ENCODE results near the gene KCNN1.
"Not testable (repeated sequence)": the region's sequence is repeated elsewhere in the genome, so short reads cannot be mapped to it uniquely, and the experiment has no call there.

The KCNN1 gene

DNA sequence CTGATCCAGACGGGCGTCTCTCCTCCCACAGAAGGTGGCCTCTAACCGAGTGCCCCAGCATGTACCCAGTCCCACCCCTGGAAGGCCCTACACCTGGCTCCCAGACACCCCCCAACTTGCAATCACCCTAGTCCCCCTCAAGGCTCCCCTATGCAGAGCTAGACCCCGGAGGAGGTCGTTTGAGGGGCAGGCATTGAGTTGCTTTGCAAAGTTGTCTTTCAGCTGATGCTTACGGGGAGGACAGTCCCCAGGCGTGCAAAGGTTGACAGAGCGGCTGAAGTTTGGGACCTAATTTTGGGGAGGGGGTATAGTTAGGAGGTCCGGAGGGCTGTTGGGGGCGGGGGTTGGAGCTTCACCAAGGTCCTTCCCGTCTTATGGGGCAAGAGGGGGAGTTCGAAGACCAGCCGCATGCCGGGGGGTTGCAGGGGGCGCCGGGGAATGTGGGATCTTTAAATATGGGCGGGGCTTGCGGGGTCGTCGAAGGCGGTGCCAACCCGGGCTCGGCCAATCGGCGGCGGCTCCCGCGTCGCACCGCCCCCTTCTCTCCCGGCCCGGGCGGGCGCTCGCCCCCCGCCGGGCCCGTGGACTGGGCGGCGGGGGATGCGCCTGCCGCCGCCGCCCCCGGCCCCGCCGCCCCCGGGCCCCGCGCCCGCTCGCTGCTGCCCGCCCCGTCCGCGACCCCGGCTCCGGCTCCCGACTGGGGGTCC, at the start of gene KCNN1:
Gene KCNN1 (plus strand): TSS at position 558 of the 707 bp plus-strand sequence. CDS start 6,782 bp downstream, outside the sequence.
- Histone ChIP-seq H3K4me1 (ENCODE audit: control insufficient read depth, low read depth, low read length) (peaks cover 10% of the 10 kb centered on the region), H3K27ac (ENCODE audit: low read length) (no peak within 1 kb of the TSS), H3K27me3 (ENCODE audit: control insufficient read depth, insufficient read depth, low read length) (peaks cover 16% of the 10 kb centered on the region), H3K36me3 (ENCODE audit: control insufficient read depth, low read depth, low read length) (no peaks in the 10 kb centered on the region), H3K9ac (ENCODE audit: low read length) (no peak within 1 kb of the TSS), H3K9me3 (ENCODE audit: control insufficient read depth, low read depth, low read length) (no peaks in the 10 kb centered on the region), H3K4me3 (ENCODE audit: low read length) (peak within 1 kb of the TSS; percentile 56)

DNA sequence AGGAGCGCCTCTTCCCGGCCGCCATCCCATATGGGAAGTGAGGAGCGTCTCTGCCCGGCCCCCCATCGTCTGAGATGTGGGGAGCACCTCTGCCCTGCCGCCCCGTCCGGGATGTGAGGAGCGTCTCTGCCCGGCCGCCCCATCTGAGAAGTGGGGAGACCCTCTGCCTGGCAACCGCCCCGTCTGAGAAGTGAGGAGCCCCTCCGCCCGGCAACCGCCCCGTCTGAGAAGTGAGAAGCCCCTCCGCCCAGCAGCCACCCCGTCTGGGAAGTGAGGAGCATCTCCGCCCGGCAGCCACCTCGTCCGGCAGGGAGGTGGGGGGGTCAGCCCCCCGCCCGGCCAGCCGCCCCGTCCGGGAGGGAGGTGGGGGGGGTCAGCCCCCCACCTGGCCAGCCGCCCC, 48.8 kb upstream of the KCNN1 start:
- H3K9me3 ChIP-seq (ENCODE audit: control insufficient read depth, low read depth, low read length), result not testable (repeated sequence)

DNA sequence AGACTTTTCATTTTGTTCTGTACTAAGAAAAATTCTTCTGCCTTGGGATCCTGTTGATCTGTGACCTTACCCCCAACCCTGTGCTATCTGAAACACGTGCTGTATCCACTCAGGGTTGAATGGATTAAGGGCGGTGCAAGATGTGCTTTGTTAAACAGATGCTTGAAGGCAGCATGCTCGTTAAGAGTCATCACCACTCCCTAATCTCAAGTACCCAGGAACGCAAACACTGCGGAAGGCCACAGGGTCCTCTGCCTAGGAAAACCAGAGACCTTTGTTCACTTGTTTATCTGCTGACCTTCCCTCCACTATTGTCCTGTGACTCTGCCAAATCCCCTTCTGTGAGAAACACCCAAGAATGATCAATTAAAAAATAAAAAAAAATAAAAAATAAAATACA, 47.8 kb upstream of the KCNN1 start:
- not testable (repeated sequence) for H3K27me3 ChIP-seq (ENCODE audit: control insufficient read depth, insufficient read depth, low read length); H3K27ac ChIP-seq (ENCODE audit: low read length); H3K36me3 ChIP-seq (ENCODE audit: control insufficient read depth, low read depth, low read length); H3K4me3 ChIP-seq (ENCODE audit: low read length); H3K9me3 ChIP-seq (ENCODE audit: control insufficient read depth, low read depth, low read length); H3K4me1 ChIP-seq (ENCODE audit: control insufficient read depth, low read depth, low read length); H3K9ac ChIP-seq (ENCODE audit: low read length)

More for the DNA sequence above, 48.8 kb upstream of the KCNN1 start:
- not testable (repeated sequence) for H3K4me1 ChIP-seq (ENCODE audit: control insufficient read depth, low read depth, low read length); H3K27me3 ChIP-seq (ENCODE audit: control insufficient read depth, insufficient read depth, low read length); H3K27ac ChIP-seq (ENCODE audit: low read length); H3K9ac ChIP-seq (ENCODE audit: low read length); H3K36me3 ChIP-seq (ENCODE audit: control insufficient read depth, low read depth, low read length); H3K4me3 ChIP-seq (ENCODE audit: low read length)

DNA sequence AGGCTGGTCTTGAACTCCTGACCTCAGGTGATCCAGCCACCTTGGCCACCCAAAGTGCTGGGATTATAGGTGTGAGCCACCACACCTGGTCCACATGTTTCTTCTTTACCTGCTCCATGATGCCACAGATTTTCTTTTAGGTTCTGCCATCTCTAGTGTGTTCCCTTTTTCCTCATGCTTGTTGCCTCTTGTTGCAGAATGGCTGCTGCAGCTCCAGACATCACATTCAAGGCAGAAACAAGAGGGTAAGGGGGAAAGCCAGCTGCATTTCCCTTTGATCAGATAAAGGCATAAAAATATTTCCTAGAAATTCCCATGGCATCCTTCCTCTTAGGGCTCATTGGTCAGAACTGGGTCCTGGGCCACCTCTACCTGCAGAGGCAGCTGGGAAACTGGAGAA, 46.4 kb upstream of the KCNN1 start:
- Histone ChIP-seq H3K36me3 (ENCODE audit: control insufficient read depth, low read depth, low read length) (no peaks in the 10 kb centered on the region), H3K4me1 (ENCODE audit: control insufficient read depth, low read depth, low read length) (no peaks in the 10 kb centered on the region), H3K4me3 (ENCODE audit: low read length) (no peak overlapping the region), H3K9ac (ENCODE audit: low read length) (no peak overlapping the region), H3K27me3 (ENCODE audit: control insufficient read depth, insufficient read depth, low read length) (no peaks in the 10 kb centered on the region), H3K27ac (ENCODE audit: low read length) (no peak overlapping the region), H3K9me3 (ENCODE audit: control insufficient read depth, low read depth, low read length) (peaks cover 6% of the 10 kb centered on the region)

DNA sequence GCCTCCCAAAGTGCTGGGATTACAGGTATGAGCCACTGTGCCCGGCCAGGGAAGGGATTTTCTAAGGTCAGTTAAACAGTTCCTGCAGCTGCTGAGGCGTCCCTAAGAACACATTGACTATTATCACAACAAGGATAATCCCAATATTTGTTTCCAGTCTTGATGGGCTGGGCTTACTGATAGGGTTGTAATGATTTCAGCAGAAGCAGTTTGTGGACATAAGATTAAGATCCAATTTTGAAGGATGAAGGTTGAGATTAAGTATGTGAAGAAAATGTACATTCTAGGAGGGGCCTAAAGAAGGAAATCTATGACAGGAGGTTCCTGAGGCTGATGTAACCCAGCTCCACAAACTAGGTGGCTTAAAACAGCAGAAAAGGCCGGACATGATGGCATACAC, 44.8 kb upstream of the KCNN1 start:
- H3K27me3 ChIP-seq (ENCODE audit: control insufficient read depth, insufficient read depth, low read length), result no peaks in the 10 kb centered on the region
- no peak overlapping the region for H3K9ac ChIP-seq (ENCODE audit: low read length)
- no peak overlapping the region for H3K4me3 ChIP-seq (ENCODE audit: low read length)
- H3K27ac ChIP-seq (ENCODE audit: low read length), result no peak overlapping the region
- no peaks in the 10 kb centered on the region for H3K4me1 ChIP-seq (ENCODE audit: control insufficient read depth, low read depth, low read length)
- H3K36me3 ChIP-seq (ENCODE audit: control insufficient read depth, low read depth, low read length), result no peaks in the 10 kb centered on the region
- peaks cover 1% of the 10 kb centered on the region for H3K9me3 ChIP-seq (ENCODE audit: control insufficient read depth, low read depth, low read length)

DNA sequence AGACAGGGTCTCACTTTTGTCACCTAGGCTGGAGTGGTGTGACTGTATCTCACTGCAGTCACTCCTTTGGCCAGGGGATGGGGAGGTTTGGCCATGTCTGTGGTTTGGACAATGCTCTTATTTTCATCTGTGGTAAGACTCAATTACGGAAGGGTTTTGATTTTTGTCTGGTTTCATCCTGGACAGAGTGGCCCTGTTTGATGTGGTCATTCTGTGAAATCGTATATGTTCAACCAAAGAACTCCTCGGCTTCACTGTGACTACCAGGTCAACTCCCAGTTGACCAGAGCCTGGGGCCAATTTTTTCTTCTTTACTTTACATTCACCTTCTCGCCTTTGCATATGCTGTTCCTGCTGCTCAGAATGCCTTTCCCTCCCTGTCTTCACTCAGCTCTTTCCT, 40.9 kb upstream of the KCNN1 start:
- Histone ChIP-seq H3K27me3 (ENCODE audit: control insufficient read depth, insufficient read depth, low read length) (no peaks in the 10 kb centered on the region), H3K9me3 (ENCODE audit: control insufficient read depth, low read depth, low read length) (no peaks in the 10 kb centered on the region), H3K4me3 (ENCODE audit: low read length) (no peak overlapping the region), H3K4me1 (ENCODE audit: control insufficient read depth, low read depth, low read length) (no peaks in the 10 kb centered on the region), H3K9ac (ENCODE audit: low read length) (no peak overlapping the region), H3K36me3 (ENCODE audit: control insufficient read depth, low read depth, low read length) (no peaks in the 10 kb centered on the region), H3K27ac (ENCODE audit: low read length) (no peak overlapping the region)

DNA sequence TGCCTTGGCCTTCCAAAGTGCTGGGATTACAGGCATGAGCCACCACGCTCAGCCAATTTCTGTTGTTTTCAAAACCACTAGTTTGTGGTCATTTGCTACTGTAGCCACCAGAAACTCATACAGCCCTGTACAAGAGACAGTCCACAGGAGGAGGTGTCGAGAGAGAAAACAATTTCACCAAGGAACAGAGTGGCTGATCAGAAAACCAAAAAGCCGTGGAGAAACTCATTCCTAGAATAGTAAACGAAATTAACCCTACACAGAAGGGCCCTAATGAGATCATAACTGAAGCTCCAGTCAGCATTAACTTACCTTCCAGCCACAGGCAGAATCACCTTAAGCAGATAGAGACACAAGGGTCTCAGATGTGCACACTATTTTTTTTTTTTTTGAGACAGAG, 37.9 kb upstream of the KCNN1 start:
- Histone ChIP-seq H3K9ac (ENCODE audit: low read length) (no peak overlapping the region), H3K4me1 (ENCODE audit: control insufficient read depth, low read depth, low read length) (peaks cover 8% of the 10 kb centered on the region), H3K27me3 (ENCODE audit: control insufficient read depth, insufficient read depth, low read length) (no peaks in the 10 kb centered on the region), H3K9me3 (ENCODE audit: control insufficient read depth, low read depth, low read length) (no peaks in the 10 kb centered on the region), H3K4me3 (ENCODE audit: low read length) (no peak overlapping the region), H3K27ac (ENCODE audit: low read length) (no peak overlapping the region), H3K36me3 (ENCODE audit: control insufficient read depth, low read depth, low read length) (no peaks in the 10 kb centered on the region)

DNA sequence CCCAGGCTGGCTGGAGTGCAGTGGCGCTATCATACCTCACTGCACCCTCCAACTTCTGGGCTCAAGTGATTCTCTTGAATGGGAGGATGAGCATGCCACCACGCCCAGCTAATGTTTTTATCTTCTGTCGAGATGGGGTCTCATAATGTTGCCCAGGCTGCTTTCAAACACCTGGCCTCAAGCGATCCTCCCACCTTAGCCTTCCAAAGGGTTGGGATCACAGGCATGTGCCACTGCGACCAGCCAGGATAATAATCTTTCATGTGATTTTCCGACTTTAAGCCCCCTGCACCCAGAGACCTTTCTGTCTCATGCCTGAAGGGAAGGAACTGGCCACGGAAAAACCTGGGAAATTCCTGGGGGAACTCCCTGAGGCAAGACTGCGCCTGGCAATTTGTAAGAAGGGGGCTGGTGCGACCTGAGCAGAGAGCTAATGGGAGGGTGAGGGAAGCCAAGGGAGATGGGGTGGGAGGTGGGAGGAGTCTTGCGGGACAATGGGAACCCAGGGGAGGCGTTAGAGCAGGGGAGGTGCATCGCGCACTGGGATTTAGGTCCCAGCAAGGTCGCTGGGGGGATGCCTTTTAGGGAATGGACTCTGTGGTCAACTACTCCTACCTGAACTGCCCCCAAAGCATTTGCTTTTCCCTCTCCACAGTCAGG, 35.2 kb upstream of the KCNN1 start:
- H3K4me3 ChIP-seq (ENCODE audit: low read length), result peak overlapping the region; percentile 96
- peak overlapping the region; percentile 13 for H3K27ac ChIP-seq (ENCODE audit: low read length)
- no peaks in the 10 kb centered on the region for H3K27me3 ChIP-seq (ENCODE audit: control insufficient read depth, insufficient read depth, low read length)
- no peaks in the 10 kb centered on the region for H3K36me3 ChIP-seq (ENCODE audit: control insufficient read depth, low read depth, low read length)
- no peaks in the 10 kb centered on the region for H3K9me3 ChIP-seq (ENCODE audit: control insufficient read depth, low read depth, low read length)
- peaks cover 8% of the 10 kb centered on the region for H3K4me1 ChIP-seq (ENCODE audit: control insufficient read depth, low read depth, low read length)
- peak overlapping the region; percentile 89 for H3K9ac ChIP-seq (ENCODE audit: low read length)

DNA sequence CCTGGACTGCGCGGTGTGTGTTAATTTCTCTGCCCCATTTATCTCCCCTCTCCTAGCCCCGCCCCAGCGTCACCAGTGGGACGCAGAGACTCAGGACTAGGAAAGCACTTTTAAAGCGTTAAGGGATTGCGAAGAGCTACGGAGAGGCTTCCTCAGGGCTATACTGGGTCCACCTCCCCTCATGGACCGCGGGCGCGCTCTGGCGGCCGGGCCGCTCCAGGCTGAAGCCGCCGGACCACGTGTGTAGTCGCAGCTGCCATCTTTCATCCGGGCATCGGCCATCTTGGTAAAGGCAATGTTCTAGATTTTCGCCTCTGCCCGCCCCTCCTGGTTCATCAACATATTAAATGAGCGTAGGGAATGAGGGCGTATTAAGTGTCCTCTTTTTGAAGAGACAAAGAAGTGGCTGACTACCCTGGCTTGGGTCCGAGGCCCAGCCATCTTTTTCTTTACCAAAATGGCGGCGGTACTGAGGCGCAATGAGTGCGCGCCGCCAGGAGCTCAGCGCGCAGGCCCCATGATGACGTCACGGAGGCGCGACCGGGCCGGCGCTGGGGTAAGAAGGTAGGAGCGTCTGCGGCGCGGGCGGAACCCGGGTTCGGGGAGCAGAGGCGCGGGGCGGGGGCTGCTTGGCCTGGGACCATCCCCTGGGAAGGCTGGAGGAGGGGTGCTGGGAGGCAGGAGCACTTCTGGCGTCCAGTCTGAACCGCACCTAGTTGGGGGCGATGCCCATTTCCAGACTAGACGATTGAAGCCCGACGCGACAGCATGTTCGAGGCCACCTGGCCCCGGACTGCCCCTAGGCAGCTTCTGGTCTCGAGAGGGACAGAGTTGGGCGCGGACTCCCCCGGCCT, 34.2 kb upstream of the KCNN1 start, which contains the start of gene CCDC124:
Gene CCDC124 (plus strand): TSS at position 531 of the 854 bp plus-strand sequence. CDS start 3,406 bp downstream, outside the sequence.
- Histone ChIP-seq H3K9me3 (ENCODE audit: control insufficient read depth, low read depth, low read length) (no peaks in the 10 kb centered on the region), H3K9ac (ENCODE audit: low read length) (peak within 1 kb of the TSS; percentile 89), H3K4me3 (ENCODE audit: low read length) (peak within 1 kb of the TSS; percentile 96), H3K4me1 (ENCODE audit: control insufficient read depth, low read depth, low read length) (peaks cover 8% of the 10 kb centered on the region), H3K27ac (ENCODE audit: low read length) (peak within 1 kb of the TSS; percentile 99), H3K36me3 (ENCODE audit: control insufficient read depth, low read depth, low read length) (no peaks in the 10 kb centered on the region), H3K27me3 (ENCODE audit: control insufficient read depth, insufficient read depth, low read length) (no peaks in the 10 kb centered on the region)

DNA sequence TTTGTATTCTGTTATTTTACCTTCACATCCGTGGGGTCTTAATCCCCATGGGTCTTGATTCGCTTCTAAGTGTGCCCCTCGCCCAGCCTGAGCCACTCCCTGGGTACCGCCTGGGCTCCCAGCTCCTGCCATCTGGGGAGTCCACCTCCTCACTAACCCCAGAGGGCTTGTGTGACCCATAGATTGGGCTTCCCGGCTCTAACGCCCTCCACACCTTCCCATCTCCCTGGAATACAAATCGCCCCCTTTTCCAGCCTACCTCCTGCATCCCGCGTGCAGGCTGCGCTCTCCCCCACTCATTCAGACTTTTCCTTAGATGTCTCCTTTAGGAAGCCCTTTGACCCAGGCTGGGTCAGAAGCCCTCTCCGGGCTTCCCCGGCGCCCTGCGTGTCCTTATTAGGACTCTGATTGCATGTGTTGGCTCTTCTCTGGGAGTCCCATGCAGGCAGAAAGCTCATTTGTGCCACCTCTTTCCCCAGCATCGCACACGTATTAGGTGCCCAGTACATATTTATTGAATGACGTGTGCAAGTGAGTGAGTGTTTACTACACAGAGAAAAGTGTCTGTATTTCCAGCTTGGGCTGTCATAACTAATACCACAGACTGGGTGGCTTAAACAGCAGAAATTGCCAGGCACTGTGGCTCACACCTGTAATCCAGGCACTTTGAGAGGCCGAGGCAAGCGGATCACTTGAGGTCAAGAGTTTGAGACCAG, 33.3 kb upstream of the KCNN1 start:
- Histone ChIP-seq H3K9ac (ENCODE audit: low read length) (peak overlapping the region; percentile 89), H3K4me3 (ENCODE audit: low read length) (peak overlapping the region; percentile 96), H3K4me1 (ENCODE audit: control insufficient read depth, low read depth, low read length) (peaks cover 8% of the 10 kb centered on the region), H3K27me3 (ENCODE audit: control insufficient read depth, insufficient read depth, low read length) (no peaks in the 10 kb centered on the region), H3K27ac (ENCODE audit: low read length) (no peak overlapping the region), H3K36me3 (ENCODE audit: control insufficient read depth, low read depth, low read length) (no peaks in the 10 kb centered on the region), H3K9me3 (ENCODE audit: control insufficient read depth, low read depth, low read length) (no peaks in the 10 kb centered on the region)

DNA sequence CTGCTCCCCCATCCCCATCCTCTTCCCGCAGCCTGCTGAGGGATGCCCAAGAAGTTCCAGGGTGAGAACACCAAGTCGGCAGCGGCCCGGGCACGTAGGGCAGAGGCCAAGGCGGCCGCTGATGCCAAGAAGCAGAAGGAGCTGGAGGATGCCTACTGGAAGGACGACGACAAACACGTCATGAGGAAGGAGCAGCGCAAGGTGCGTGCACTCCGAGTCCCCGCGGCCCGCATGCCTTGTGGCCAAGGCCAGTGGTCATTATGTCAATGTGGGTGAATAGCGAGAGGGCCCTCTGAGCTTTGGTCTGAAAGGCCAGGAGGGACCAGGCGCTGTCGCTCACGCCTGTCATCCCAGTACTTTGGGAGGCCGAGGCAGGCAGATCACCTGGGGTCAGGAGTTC, 30.5 kb upstream of the KCNN1 start:
- Histone ChIP-seq H3K4me3 (ENCODE audit: low read length) (no peak overlapping the region), H3K4me1 (ENCODE audit: control insufficient read depth, low read depth, low read length) (peaks cover 7% of the 10 kb centered on the region), H3K36me3 (ENCODE audit: control insufficient read depth, low read depth, low read length) (no peaks in the 10 kb centered on the region), H3K9ac (ENCODE audit: low read length) (no peak overlapping the region), H3K9me3 (ENCODE audit: control insufficient read depth, low read depth, low read length) (no peaks in the 10 kb centered on the region), H3K27ac (ENCODE audit: low read length) (no peak overlapping the region), H3K27me3 (ENCODE audit: control insufficient read depth, insufficient read depth, low read length) (no peaks in the 10 kb centered on the region)
